H9 (cell line): ENCODE measurements around the gene CREB5. TPM values are rescaled to one million over a fixed set of nuclear protein-coding genes. Genes with fewer than 3 reads are reported as not detected.

ENCODE experiments used
- DNase-seq: peaks from one replicate; pipeline ENCODE4 v3.0.0-alpha.2; 2017
- H2AFZ ChIP-seq: one replicate; pipeline ENCODE4 v1.6.1; 2013; ENCODE audit warnings: mild to moderate bottlenecking, low read length, control low read depth, moderate library complexity
- H2AK5ac ChIP-seq: 2 replicates; pipeline ENCODE4 v1.6.1; 2013; ENCODE audit warnings: low read length, control low read depth, mixed read lengths; ENCODE audit not compliant: insufficient read length
- H2BK120ac ChIP-seq: one replicate; pipeline ENCODE4 v1.6.1; 2013; ENCODE audit warnings: low read depth, mild to moderate bottlenecking, low read length, control low read depth, inconsistent platforms; ENCODE audit not compliant: poor library complexity, severe bottlenecking
- H2BK12ac ChIP-seq: 2 replicates; pipeline ENCODE4 v1.6.1; 2013; ENCODE audit warnings: low read length, control low read depth, mixed read lengths, low read depth; ENCODE audit not compliant: insufficient read length
- H2BK15ac ChIP-seq: 2 replicates; pipeline ENCODE4 v1.6.1; 2013; ENCODE audit warnings: low read depth, low read length, control low read depth
- H2BK20ac ChIP-seq: one replicate; pipeline ENCODE4 v1.6.1; 2013; ENCODE audit warnings: low read depth, mild to moderate bottlenecking, low read length, control low read depth, inconsistent platforms; ENCODE audit not compliant: poor library complexity, severe bottlenecking
- H2BK5ac ChIP-seq: 2 replicates; pipeline ENCODE4 v1.6.1; 2013; ENCODE audit warnings: low read length, control low read depth, mixed read lengths; ENCODE audit not compliant: insufficient read length
- H3K14ac ChIP-seq: 2 replicates; pipeline ENCODE4 v1.6.1; 2013; ENCODE audit warnings: low read length, control low read depth; ENCODE audit not compliant: insufficient read depth
- H3K18ac ChIP-seq: 2 replicates; pipeline ENCODE4 v1.6.1; 2013; ENCODE audit warnings: low read depth, mild to moderate bottlenecking, mixed read lengths, low read length, control low read depth; ENCODE audit not compliant: insufficient read length
- H3K23ac ChIP-seq: 2 replicates; pipeline ENCODE4 v1.6.1; 2013; ENCODE audit warnings: low read length, control low read depth, mixed read lengths, low read depth; ENCODE audit not compliant: insufficient read length
- H3K23me2 ChIP-seq: 2 replicates; pipeline ENCODE4 v1.6.1; 2013; ENCODE audit warnings: low read depth, mild to moderate bottlenecking, mixed read lengths, low read length, control low read depth; ENCODE audit not compliant: insufficient read length, poor library complexity, severe bottlenecking
- H3K27ac ChIP-seq: 2 replicates; pipeline ENCODE4 v1.5.1; 2013; ENCODE audit warnings: low read length, control low read depth, mixed read lengths, low read depth; ENCODE audit not compliant: insufficient read length
- H3K27me3 ChIP-seq: 2 replicates; pipeline ENCODE4 v1.6.1; 2013; ENCODE audit warnings: low read length, control low read depth, inconsistent platforms; ENCODE audit not compliant: insufficient read depth
- H3K4ac ChIP-seq: 2 replicates; pipeline ENCODE4 v1.6.1; 2013; ENCODE audit warnings: low read depth, mild to moderate bottlenecking, control low read depth, inconsistent platforms, low read length, moderate library complexity
- H3K4me1 ChIP-seq: 2 replicates; pipeline ENCODE4 v1.6.1; 2013; ENCODE audit warnings: low read length, control low read depth, inconsistent platforms; ENCODE audit not compliant: insufficient read depth
- H3K4me2 ChIP-seq: 2 replicates; pipeline ENCODE4 v1.6.1; 2013; ENCODE audit warnings: low read length, control low read depth, mixed read lengths; ENCODE audit not compliant: insufficient read length, insufficient read depth
- H3K56ac ChIP-seq: 2 replicates; pipeline ENCODE4 v1.6.1; 2013; ENCODE audit warnings: low read depth, mild to moderate bottlenecking, mixed read lengths, low read length, control low read depth; ENCODE audit not compliant: insufficient read length
- H3K79me1 ChIP-seq: 2 replicates; pipeline ENCODE4 v1.6.1; 2013; ENCODE audit warnings: low read depth, mild to moderate bottlenecking, moderate library complexity, low read length, control low read depth, inconsistent platforms; ENCODE audit not compliant: insufficient read depth, poor library complexity, severe bottlenecking
- H3K79me2 ChIP-seq: 2 replicates; pipeline ENCODE4 v1.6.1; 2013; ENCODE audit warnings: low read length, control low read depth, inconsistent platforms; ENCODE audit not compliant: insufficient read depth
- H3K9ac ChIP-seq: 2 replicates; pipeline ENCODE4 v1.6.1; 2013; ENCODE audit warnings: low read length, control low read depth, mixed read lengths; ENCODE audit not compliant: insufficient read length; ENCODE audit errors: extremely low read depth
- H3K9me3 ChIP-seq: one replicate; pipeline ENCODE4 v1.6.1; 2013; ENCODE audit warnings: low read depth, low read length, inconsistent platforms; ENCODE audit not compliant: control insufficient read depth
- H3T11ph ChIP-seq: one replicate; pipeline ENCODE4 v1.6.1; 2013; ENCODE audit warnings: mild to moderate bottlenecking, low read length, control low read depth, inconsistent platforms
- H4K20me1 ChIP-seq: one replicate; pipeline ENCODE4 v1.6.1; 2013; ENCODE audit not compliant: control insufficient read depth, insufficient read length, insufficient read depth
- H4K5ac ChIP-seq: 2 replicates; pipeline ENCODE4 v1.6.1; 2013; ENCODE audit warnings: low read depth, mild to moderate bottlenecking, mixed read lengths, low read length, control low read depth; ENCODE audit not compliant: insufficient read length
- H4K8ac ChIP-seq: replicated peaks from 2 replicates; pipeline ENCODE4 v1.6.1; 2013; ENCODE audit warnings: low read length, control low read depth, mixed read lengths, low read depth; ENCODE audit not compliant: insufficient read length
- H4K91ac ChIP-seq: 2 replicates; pipeline ENCODE4 v1.6.1; 2013; ENCODE audit warnings: low read depth, mild to moderate bottlenecking, moderate library complexity, mixed read lengths, low read length, control low read depth; ENCODE audit not compliant: insufficient read length
- H3K27ac Mint-ChIP-seq, 3 experiments: 2 replicates in 2 of 3; 3 replicates in 1 of 3; pipeline ENCODE4 v1.8.0; 2020 to 2021; ENCODE audit warnings: mixed read lengths in 3 of 3, mild to moderate bottlenecking in 1 of 3, moderate library complexity in 1 of 3
- H3K27me3 Mint-ChIP-seq: 2 replicates; pipeline ENCODE4 v1.8.0; 2021; ENCODE audit warnings: low read depth, mild to moderate bottlenecking, moderate library complexity, mixed read lengths
- H3K36me3 Mint-ChIP-seq, 3 experiments: 2 replicates in 2 of 3; 3 replicates in 1 of 3; pipeline ENCODE4 v1.8.0; 2020 to 2021; ENCODE audit warnings: low read depth in 3 of 3, mixed read lengths in 3 of 3; ENCODE audit not compliant: insufficient read depth in 1 of 3
- H3K4me1 Mint-ChIP-seq, 2 experiments: 2 replicates each; pipeline ENCODE4 v1.8.0; 2020; ENCODE audit warnings: mixed read lengths in 2 of 2
- H3K4me3 Mint-ChIP-seq, 2 experiments: 2 replicates in 1 of 2; 3 replicates in 1 of 2; pipeline ENCODE4 v1.8.0; 2020 to 2021; ENCODE audit warnings: mild to moderate bottlenecking in 2 of 2, mixed read lengths in 2 of 2, moderate library complexity in 1 of 2
- H3K9me3 Mint-ChIP-seq, 2 experiments: 2 replicates in 1 of 2; 3 replicates in 1 of 2; pipeline ENCODE4 v1.8.0; 2020; ENCODE audit warnings: mild to moderate bottlenecking in 2 of 2, mixed read lengths in 2 of 2, moderate library complexity in 1 of 2
- CTCF ChIP-seq: fragments of 200-600 bp; sonication (generic); conservative IDR thresholded peaks from 3 replicates; pipeline ENCODE4 v1.8.0; 2021; ENCODE audit warnings: antibody characterized with exemption, mild to moderate bottlenecking
- WGBS: extraction: QIAGEN DNeasy Blood & Tissue Kit; methylation state at CpG from one replicate; pipeline ENCODE4 v1.1.7; 2013; ENCODE audit warnings: missing lambda C conversion rate, low lambda C conversion rate, mixed read lengths; ENCODE audit not compliant: insufficient read length; ENCODE audit errors: extremely low coverage; 5-methylcytosine and 5-hydroxymethylcytosine counted together
- total RNA-seq: library from RNA; stranded (reverse); gene quantifications from 2 replicates; pipeline ENCODE4 v1.2.1, GENCODE V29; 2021

CREB5 gene
- total RNA-seq, 1 experiment from 2014 or later, result 4.0 TPM

GRCh38 chr7:28480595-28480994 is 68.3 kb downstream of the CREB5 start:
- H3K9me3 ChIP-seq, result no peaks in the 10 kb centered on the region
- Mint-ChIP-seq H3K9me3 (no peaks in the 10 kb centered on the region), H3K4me3 (0 out of 5 replicates have a peak overlapping the region, but pooled peaks of 1 of the 2 experiments have one; percentile 4), H3K27ac (no peak overlapping the region; a peak in 1 of 7 replicates), H3K27me3 (no peaks in the 10 kb centered on the region; the same call in 1 of the 2 replicates), H3K4me1 (peaks cover 57 to 62% of the 10 kb centered on the region in 2 experiments), H3K36me3 (no peaks in the 10 kb centered on the region)
- H3K4ac ChIP-seq, result no peak overlapping the region
- H3K4me1 ChIP-seq, result peaks cover 27% of the 10 kb centered on the region; the same call in 1 of the 2 replicates
- no peaks in the 10 kb centered on the region for H3K27me3 ChIP-seq
- H2BK15ac ChIP-seq, result no peak overlapping the region
- H3K23me2 ChIP-seq, result no peaks in the 10 kb centered on the region
- H2BK5ac ChIP-seq, result no peak overlapping the region
- no peak overlapping the region for H3K9ac ChIP-seq
- H3K27ac ChIP-seq, result no peak overlapping the region
- no peaks in the 10 kb centered on the region for H3K79me2 ChIP-seq
- H2AK5ac ChIP-seq, result no peak overlapping the region
- H3K79me1 ChIP-seq, result no peaks in the 10 kb centered on the region
- H3K14ac ChIP-seq, result no peak overlapping the region
- no CpG with 5 or more reads among the region's 3 CpGs for WGBS
- H3K4me2 ChIP-seq, result no peak overlapping the region
- H4K91ac ChIP-seq, result no peak overlapping the region
- no peak overlapping the region for H3K23ac ChIP-seq
- H2AFZ ChIP-seq, result no peak overlapping the region
- no peak overlapping the region for H2BK12ac ChIP-seq
- no peak overlapping the region for H3T11ph ChIP-seq
- no peak overlapping the region for H4K8ac ChIP-seq
- no peak overlapping the region for H4K5ac ChIP-seq
- no peak overlapping the region for H3K18ac ChIP-seq
- H3K56ac ChIP-seq, result no peak overlapping the region
- no peaks in the 10 kb centered on the region for H4K20me1 ChIP-seq
- no peak for TF ChIP-seq CTCF
- H2BK20ac ChIP-seq, result no peak overlapping the region
- H2BK120ac ChIP-seq, result no peak overlapping the region
- DNase-seq, result no peak
